GM06990 (cell line): ENCODE data around the gene TUT1.

ENCODE experiments used
- DNase-seq: peaks from one replicate; pipeline ENCODE4 v3.0.0-alpha.2; 2011; ENCODE audit not compliant: insufficient read length; ENCODE audit errors: extremely low read depth
- H3K27me3 ChIP-seq: replicated peaks from 2 replicates; pipeline ENCODE4 v1.6.0; 2011; ENCODE audit warnings: low read length; ENCODE audit not compliant: control insufficient read depth, insufficient read depth
- H3K36me3 ChIP-seq: 2 replicates; pipeline ENCODE4 v1.5.1; 2011; ENCODE audit warnings: low read length; ENCODE audit not compliant: control insufficient read depth, insufficient read depth
- H3K4me3 ChIP-seq: replicated peaks from 2 replicates; pipeline ENCODE4 v1.5.1; 2011; ENCODE audit warnings: low read depth, mild to moderate bottlenecking, control low read depth, low read length
- CTCF ChIP-seq: IDR thresholded peaks from 2 replicates; pipeline ENCODE4 v1.5.1; 2011; ENCODE audit warnings: low read length, control low read depth, mild to moderate bottlenecking, inconsistent platforms; ENCODE audit not compliant: insufficient read depth, poor library complexity, severe bottlenecking

The TUT1 gene

GRCh38 chr11:62558669-62559068 lies 32.7 kb downstream of the TUT1 start:
- Histone ChIP-seq H3K27me3 (no peaks in the 10 kb centered on the region), H3K36me3 (peaks cover 19% of the 10 kb centered on the region), H3K4me3 (no peak overlapping the region)
- no peak for TF ChIP-seq CTCF
- DNase-seq: no peak

GRCh38 chr11:62556875-62557631 lies 34.3 kb downstream of the TUT1 start:
- H3K36me3 ChIP-seq: peaks cover 19% of the 10 kb centered on the region
- H3K27me3 ChIP-seq: no peaks in the 10 kb centered on the region
- TF ChIP-seq CTCF: no peak
- no peak for DNase-seq
- H3K4me3 ChIP-seq: no peak overlapping the region; the same call in 1 of the 2 replicates

GRCh38 chr11:62556108-62556874 lies 35.0 kb downstream of the TUT1 start:
- no peak for TF ChIP-seq CTCF
- H3K4me3 ChIP-seq: peak overlapping the region; percentile 1; the same call in 1 of the 2 replicates
- peak; percentile 78 for DNase-seq
- peaks cover 19% of the 10 kb centered on the region for H3K36me3 ChIP-seq
- H3K27me3 ChIP-seq: no peaks in the 10 kb centered on the region

GRCh38 chr11:62555464-62556107 lies 35.7 kb downstream of the TUT1 start:
- peak; percentile 76 for DNase-seq
- no peak for TF ChIP-seq CTCF
- peaks cover 15% of the 10 kb centered on the region for H3K36me3 ChIP-seq
- peak overlapping the region; percentile 1; the same call in 1 of the 2 replicates for H3K4me3 ChIP-seq
- H3K27me3 ChIP-seq: no peaks in the 10 kb centered on the region

- Histone ChIP-seq H3K36me3 (peaks cover 8% of the 10 kb centered on the region), H3K4me3 (no peak overlapping the region), H3K27me3 (no peaks in the 10 kb centered on the region)
- DNase-seq: no peak
- TF ChIP-seq CTCF: no peak
Measured at GRCh38 chr11:62554387-62555167, 36.7 kb downstream of the TUT1 start.
